Ascending aorta (tissue), 2 donors: Measurements from ENCODE around the gene ETV7. TPM values are rescaled to one million over a fixed set of nuclear protein-coding genes. Genes with fewer than 3 reads are reported as not detected.

ENCODE experiments used
- DNase-seq, 2 donors: peaks; one replicate each; pipeline ENCODE4 v3.0.0-alpha.2; 2019; ENCODE audit warnings: low spot score in 2 of 2
- H3K27ac ChIP-seq, 2 donors: fragments of 200-600 bp; sonication (generic); one replicate each; pipeline ENCODE4 v1.5.1; 2016 to 2017; ENCODE audit warnings: mild to moderate bottlenecking in 1 of 2
- H3K27me3 ChIP-seq: fragments of 200-600 bp; sonication (generic); one replicate; pipeline ENCODE4 v1.5.1; 2017
- H3K36me3 ChIP-seq, 2 donors: fragments of 200-600 bp; sonication (generic); one replicate each; pipeline ENCODE4 v1.5.1; 2016
- H3K4me1 ChIP-seq, 2 donors: fragments of 200-600 bp; sonication (generic); one replicate each; pipeline ENCODE4 v1.5.1; 2016 to 2017; ENCODE audit warnings: mild to moderate bottlenecking in 1 of 2
- H3K4me3 ChIP-seq, 2 donors: fragments of 200-600 bp; sonication (generic); one replicate each; pipeline ENCODE4 v1.5.1; 2016 to 2017; ENCODE audit warnings: mild to moderate bottlenecking in 1 of 2
- H3K9me3 ChIP-seq, 2 donors: fragments of 200-600 bp; sonication (generic); one replicate each; pipeline ENCODE4 v1.5.1; 2016
- intact Hi-C: fragments of 100-400 bp; cut with DNase I; formaldehyde crosslinking; loops from one replicate; pipeline ENCODE4 v1.15.1; 2023
- total RNA-seq: library from RNA; depleted of rRNA; stranded (reverse); fragments of >200 nt; gene quantifications from one replicate; pipeline ENCODE4 v1.1.0, GENCODE V29; 2016
- TF ChIP-seq, protein P1 (sequence below), 3 experiments: fragments of 200-600 bp in 2 of 3; fragments of 450-650 bp in 1 of 3; sonication (generic) in 2 of 3; IDR thresholded peaks; one replicate each; pipeline ENCODE4 v1.5.1; 2016 to 2019; ENCODE audit warnings: antibody characterized with exemption in 3 of 3, mild to moderate bottlenecking in 1 of 3, moderate library complexity in 1 of 3

The ETV7 gene
- total RNA-seq, 1 donor from 2014 or later = not detected

DNA sequence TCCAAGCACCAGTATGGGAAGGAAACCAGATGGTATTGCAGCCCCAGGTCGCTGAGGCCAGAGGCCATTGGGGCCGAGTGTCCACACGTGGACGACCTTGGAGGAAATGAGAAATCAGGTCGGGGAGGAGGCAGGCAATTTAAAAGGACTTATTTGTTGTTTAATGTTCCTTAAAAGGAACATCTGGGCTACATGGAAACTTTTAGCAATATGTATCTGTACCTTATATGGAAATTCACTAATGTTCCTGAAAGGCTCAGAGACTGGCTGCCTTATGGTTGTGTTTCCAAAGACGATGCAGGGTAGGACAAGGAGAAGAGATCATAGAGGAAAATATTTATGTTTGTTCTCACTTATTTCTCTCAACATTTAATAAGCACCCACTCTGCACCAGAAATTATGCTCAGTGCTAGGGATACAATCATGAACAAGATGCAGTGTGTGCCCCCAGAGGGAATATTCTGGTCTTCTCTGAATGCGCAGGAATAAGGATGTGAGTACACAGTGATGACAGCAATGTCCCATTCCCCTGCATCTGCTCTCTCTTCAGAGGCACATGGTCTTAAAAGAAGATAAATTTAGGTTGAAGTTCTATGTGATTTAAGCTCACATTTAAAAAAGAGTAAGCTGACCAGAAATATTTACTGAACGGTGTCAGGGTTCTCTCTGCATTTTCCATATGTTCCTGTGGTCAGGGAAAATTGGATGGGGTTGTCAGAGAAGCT, 54.1 kb downstream of the ETV7 start:
- no peaks in the 10 kb centered on the region for H3K4me1 ChIP-seq
- H3K27me3 ChIP-seq = no peaks in the 10 kb centered on the region
- intact Hi-C loops = no loop called here
- H3K27ac ChIP-seq = no peak overlapping the region
- TF ChIP-seq, protein P1, sequence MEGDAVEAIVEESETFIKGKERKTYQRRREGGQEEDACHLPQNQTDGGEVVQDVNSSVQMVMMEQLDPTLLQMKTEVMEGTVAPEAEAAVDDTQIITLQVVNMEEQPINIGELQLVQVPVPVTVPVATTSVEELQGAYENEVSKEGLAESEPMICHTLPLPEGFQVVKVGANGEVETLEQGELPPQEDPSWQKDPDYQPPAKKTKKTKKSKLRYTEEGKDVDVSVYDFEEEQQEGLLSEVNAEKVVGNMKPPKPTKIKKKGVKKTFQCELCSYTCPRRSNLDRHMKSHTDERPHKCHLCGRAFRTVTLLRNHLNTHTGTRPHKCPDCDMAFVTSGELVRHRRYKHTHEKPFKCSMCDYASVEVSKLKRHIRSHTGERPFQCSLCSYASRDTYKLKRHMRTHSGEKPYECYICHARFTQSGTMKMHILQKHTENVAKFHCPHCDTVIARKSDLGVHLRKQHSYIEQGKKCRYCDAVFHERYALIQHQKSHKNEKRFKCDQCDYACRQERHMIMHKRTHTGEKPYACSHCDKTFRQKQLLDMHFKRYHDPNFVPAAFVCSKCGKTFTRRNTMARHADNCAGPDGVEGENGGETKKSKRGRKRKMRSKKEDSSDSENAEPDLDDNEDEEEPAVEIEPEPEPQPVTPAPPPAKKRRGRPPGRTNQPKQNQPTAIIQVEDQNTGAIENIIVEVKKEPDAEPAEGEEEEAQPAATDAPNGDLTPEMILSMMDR (IDR thresholded peaks at IDR 0.05) = no peak
- no peak overlapping the region for H3K4me3 ChIP-seq
- no peaks in the 10 kb centered on the region for H3K9me3 ChIP-seq
- DNase-seq = no peak
- H3K36me3 ChIP-seq = no peaks in the 10 kb centered on the region

DNA sequence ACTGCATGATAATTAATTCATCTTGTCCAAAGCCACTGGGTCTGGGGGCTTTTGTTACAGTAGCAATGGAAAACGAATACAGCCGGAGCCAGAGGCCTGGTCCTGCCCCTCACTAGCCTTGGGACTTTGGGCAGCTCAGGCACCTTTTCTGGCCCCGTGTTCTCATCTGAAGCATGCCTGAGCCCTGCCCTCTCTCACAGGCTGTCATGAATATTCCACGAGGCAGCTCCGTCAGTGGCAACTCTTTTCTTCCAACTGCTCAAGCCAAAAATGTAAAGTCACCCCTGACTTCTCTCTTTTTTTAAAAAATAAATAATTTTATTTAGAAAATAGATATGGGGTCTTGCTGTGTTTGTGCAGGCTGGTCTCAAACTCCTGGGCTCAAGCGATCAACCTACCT, 56.1 kb downstream of the ETV7 start:
- TF ChIP-seq, protein P1 (IDR thresholded peaks at IDR 0.05) = no peak

DNA sequence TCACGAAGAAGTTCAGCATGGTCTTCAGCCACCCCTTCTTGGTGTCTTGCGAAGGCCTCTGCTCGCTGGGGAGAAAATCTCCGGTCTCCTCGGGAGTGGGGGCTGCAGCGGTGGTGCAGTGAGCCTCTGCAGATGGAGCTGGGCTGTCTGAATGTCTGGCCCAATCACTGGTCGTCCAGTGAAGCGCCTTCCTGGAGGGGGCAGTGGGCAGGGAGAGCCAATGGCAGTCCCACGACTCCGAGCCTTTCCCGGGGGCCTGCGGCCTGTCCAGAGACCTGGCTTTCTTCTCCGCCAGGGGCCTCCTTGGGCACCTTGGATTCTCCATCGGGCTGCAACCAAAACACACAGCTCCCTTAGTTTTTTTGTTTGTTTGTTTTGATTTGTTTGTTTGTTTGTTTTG, 57.1 kb downstream of the ETV7 start:
- Histone ChIP-seq H3K4me3 (no peak overlapping the region), H3K9me3 (no peaks in the 10 kb centered on the region), H3K36me3 (no peaks in the 10 kb centered on the region), H3K27ac (no peak overlapping the region), H3K4me1 (no peaks in the 10 kb centered on the region), H3K27me3 (no peaks in the 10 kb centered on the region)
- no peak for DNase-seq
- TF ChIP-seq, protein P1 (IDR thresholded peaks at IDR 0.05) = no peak
- intact Hi-C loops = no loop called here

More for the DNA sequence above, 56.1 kb downstream of the ETV7 start:
- intact Hi-C loops = no loop called here
- H3K27ac ChIP-seq = no peak overlapping the region
- no peaks in the 10 kb centered on the region for H3K36me3 ChIP-seq
- H3K4me3 ChIP-seq = no peak overlapping the region
- H3K27me3 ChIP-seq = no peaks in the 10 kb centered on the region
- DNase-seq = no peak
- H3K4me1 ChIP-seq = no peaks in the 10 kb centered on the region
- no peaks in the 10 kb centered on the region for H3K9me3 ChIP-seq

DNA sequence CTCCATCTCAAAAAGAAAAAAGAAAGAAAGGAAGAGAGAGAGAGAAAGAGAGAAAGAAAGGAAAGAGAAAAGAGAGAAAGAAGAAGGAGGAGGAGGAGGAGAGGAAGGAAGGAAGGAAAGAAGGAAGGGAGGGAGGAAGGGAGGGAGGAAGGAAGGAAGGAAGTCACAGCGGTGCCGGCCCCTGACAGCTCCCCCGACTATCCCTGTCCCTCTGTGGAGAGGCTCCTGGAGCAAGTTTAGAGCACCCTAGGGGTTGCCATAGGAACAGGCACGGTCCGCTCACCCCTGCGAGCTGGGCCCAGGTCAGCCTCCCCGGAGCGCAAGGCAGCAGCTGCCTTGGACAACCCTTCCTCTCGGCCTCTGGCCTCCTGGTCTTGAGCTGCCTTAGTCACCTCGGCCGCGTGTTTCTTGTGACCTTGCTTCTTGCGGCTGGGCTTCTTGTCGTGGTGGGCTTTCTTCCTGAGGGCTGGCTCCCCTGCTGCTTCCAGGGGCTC, 57.6 kb downstream of the ETV7 start:
- Histone ChIP-seq H3K36me3 (no peaks in the 10 kb centered on the region), H3K4me3 (no peak overlapping the region), H3K4me1 (no peaks in the 10 kb centered on the region), H3K27me3 (no peaks in the 10 kb centered on the region), H3K9me3 (no peaks in the 10 kb centered on the region), H3K27ac (no peak overlapping the region)
- TF ChIP-seq, protein P1 (IDR thresholded peaks at IDR 0.05) = no peak
- DNase-seq = no peak
- intact Hi-C loops = no loop called here

DNA sequence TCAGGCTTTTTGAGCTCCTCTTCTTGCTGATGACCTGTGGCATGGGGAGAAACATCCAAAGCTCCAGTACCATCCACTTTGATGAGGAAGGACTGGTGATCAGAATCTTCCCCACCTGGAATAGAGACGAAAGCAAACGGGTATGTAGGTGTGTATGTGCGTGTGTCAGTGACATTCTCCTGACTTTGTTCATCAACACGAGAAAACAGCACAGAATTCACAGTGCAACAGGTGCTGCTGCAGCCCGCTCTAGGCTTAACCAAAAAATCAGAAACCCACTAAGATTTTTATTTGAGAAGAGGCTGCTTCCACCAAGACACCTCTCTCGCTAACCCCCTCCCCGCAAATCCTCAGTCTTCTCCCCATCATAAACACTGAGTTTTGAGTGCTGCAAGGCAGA, 58.9 kb downstream of the ETV7 start:
- no peaks in the 10 kb centered on the region for H3K9me3 ChIP-seq
- intact Hi-C loops = no loop called here
- no peak overlapping the region for H3K4me3 ChIP-seq
- no peaks in the 10 kb centered on the region for H3K36me3 ChIP-seq
- H3K27me3 ChIP-seq = no peaks in the 10 kb centered on the region
- TF ChIP-seq, protein P1 (IDR thresholded peaks at IDR 0.05) = no peak
- DNase-seq = no peak
- no peak overlapping the region for H3K27ac ChIP-seq
- H3K4me1 ChIP-seq = no peaks in the 10 kb centered on the region
